NCI-H187 (cell line): ENCODE results near the gene PAX2.

Experiments used
- DNase-seq, 2 experiments: peaks; one replicate each; lab custom pipeline; 2025; lab: John Stamatoyannopoulos, UW

Gene PAX2

DNA sequence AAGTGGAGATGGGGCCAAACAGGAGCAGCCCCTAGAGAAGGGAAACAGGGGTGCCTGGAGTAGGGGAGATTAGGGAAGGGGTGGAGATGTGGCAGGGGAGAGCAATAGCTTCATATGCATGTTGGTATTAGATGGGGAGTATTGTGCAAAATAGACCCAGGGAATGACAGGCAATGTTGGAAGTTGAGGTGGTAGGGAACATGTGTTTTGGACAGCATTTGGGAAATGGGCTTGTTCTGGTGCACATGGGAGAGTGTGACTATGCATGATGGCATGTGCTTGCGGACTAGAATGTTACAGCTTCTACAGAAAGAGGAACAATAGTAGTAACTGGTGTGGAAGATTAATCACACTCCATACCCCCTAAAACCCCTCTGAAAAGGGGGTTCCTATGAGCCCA, 10.4 kb downstream of the PAX2 start:
- DNase-seq, result no peak

DNA sequence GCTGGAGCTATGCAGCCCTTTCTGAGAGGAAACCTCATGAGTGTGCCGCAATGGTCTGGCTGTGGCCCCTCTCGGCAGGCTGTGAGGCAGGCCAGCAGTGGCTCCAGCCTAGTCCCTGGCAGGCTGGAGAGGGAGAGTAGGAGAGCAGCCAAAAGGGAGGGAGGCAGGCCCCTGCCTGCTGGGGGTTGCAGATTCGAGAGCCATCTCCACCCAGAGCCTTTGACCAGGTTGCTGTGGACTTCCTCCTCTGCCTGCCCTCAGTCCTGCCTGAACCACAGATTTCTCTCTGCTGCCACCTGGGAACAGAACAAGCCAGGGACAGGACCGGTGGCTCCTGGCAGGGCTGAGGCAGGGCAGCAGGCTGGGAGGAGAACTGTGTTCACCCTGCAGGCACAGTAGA, 13.9 kb downstream of the PAX2 start:
- no peak for DNase-seq

- DNase-seq, result no peak
These were observed 15.3 kb downstream of the PAX2 start for GRCh38 chr10:100760726-100761125.

- DNase-seq, result no peak
These were observed 15.8 kb downstream of the PAX2 start for GRCh38 chr10:100761191-100761590.

GRCh38 chr10:100763043-100763747, 17.8 kb downstream of the PAX2 start:
- no peak for DNase-seq

DNA sequence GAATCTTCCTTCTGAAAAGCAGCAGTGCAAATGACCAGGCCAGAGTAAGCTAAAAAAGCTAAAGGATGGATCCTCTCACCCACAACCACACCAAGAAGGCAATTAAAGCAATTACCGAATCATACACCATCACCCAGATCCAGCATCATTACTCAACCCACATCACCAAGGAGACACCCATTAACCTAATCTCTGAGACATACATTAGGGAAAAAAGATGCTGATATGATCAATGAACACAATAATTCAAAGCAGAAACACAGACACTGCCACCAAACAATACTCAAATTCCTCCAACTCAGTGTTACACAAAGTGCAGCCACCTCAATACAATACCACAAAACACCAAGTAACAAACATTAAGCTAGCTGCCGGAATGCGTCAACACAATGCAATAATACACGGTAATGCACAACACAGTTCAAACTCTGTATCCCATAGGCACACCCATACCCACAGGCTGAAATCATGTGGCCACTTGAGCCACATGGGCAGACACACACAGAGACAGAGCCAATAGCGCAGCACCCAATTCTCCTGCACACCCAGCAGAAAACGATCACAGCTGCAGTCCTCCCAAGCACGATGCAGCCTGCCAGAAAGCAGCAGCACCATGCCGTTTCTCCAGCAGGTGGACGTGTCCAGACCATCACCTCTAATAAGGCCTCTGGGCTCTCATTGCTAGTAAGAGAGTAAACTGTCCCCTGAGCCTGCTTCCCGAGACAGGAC, 21.5 kb downstream of the PAX2 start:
- no peak for DNase-seq

GRCh38 chr10:100767422-100767775, 22.0 kb downstream of the PAX2 start:
- DNase-seq, result no peak

GRCh38 chr10:100769481-100769880, 24.1 kb downstream of the PAX2 start:
- no peak for DNase-seq

DNA sequence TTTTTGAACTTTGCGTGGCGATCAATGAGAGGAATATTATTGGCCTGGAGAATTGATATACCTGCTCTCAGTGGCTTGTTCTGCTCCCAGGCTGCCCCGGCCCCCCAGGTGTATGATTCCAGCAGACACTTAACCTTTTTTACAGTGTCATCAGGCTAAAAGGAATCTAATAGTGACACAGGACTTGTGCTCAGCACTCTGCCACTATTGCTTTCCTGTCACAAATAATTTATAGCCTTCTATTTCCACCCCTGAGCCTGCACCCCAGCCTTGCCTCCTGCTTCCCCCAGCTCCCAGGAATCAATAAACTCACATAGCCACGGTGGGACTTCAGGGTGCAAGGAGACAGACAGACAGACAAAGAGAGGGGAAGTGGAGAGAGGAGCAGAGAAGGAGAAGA, 28.3 kb downstream of the PAX2 start:
- no peak for DNase-seq

DNA sequence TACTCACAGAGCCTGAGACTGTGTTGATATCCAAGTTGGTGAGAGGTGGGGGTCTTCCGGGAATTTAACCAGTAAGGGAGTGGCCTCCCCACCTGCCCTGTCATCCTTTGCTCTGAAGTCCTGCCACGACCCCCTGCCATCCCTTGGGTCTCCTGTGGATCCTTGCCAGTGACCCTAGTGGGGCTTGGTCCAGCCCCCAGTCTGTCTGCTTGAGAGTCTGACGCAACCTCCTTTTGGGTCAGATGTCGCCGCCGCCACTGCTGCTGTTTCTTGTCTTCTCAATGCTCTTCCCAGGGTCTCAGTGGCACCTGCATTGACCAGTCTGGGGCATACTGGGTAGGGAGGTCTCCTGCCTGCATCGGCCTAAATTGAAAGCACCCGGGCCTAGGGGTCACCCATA, 28.8 kb downstream of the PAX2 start:
- no peak for DNase-seq

DNA sequence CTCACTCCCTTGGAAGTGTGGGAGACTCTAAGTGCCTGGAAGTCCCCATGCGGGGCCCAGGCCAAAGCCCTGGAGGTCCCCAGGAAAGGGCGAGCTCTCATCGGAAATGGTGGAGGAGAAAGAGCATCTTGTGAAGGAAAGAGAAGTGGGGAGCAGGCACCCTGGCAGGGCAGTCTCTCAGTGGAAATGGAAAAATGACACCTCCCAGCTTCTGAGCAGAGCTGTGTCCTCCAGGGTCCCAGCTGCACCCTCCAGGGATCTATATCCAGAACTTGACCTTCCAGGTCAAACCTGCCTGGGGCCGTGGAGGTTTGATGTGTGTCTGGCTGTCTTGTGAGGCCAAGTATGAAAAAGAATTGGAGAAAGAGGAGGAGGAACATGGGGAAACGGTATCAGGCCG, 29.5 kb downstream of the PAX2 start:
- no peak for DNase-seq

DNA sequence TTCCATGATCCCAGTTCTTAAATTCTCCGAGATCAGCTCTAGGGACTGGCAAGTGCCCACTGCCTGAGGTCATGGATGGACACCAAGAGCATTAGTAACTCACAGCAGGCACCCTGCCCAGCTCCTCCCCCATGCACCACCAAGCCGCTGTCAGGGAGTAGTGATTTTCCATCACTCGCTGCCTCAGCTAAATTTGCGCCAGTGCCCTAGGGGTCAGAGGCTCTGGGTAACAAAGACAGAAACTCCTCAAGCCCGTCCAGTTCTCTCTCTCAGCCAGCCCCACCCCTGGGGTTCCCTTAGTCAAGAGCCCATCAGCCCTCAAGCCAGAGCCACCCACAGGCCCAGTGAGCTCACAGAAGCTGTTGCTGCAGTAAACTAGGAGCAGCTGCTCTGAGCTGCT, 30.0 kb downstream of the PAX2 start:
- DNase-seq, result no peak

GRCh38 chr10:100775871-100776270, 30.5 kb downstream of the PAX2 start:
- DNase-seq, result no peak

DNA sequence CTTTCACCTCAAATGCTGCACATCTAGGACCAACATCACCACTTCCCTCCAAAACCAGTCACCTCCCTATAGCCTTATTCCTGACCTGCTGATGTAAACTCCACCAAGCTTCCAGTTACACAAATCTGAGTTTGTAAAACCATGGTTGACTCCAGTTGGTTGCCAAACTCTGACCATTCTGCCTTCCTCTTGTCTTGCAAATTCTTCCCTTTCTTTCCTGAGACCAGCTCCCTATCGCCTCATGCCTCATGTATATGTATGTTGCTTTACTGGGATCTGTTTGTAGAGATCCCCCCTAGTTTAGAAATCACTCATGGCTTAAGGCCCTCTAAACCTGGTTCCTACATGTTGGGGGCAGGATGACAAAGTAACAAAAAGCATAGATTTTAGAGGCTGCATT, 31.3 kb downstream of the PAX2 start:
- no peak for DNase-seq

DNA sequence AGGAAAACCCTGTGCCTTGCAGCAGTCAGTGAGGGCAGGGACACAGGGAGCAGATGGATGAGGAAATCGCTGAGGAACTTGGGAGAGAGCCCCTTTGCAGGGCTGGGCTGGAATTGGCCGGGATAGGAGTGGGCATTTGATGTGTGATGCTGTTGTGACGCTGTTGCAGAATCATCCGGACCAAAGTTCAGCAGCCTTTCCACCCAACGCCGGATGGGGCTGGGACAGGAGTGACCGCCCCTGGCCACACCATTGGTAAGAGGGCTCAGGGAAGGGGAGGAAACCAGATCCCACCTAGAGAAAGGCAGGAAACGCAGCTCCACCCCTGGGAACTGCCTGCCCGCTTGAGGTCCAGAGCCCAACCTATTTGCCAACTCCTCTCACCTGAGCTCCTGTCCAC, 33.9 kb downstream of the PAX2 start:
- no peak for DNase-seq

GRCh38 chr10:100780324-100780723, 34.9 kb downstream of the PAX2 start:
- DNase-seq, result no peak

DNA sequence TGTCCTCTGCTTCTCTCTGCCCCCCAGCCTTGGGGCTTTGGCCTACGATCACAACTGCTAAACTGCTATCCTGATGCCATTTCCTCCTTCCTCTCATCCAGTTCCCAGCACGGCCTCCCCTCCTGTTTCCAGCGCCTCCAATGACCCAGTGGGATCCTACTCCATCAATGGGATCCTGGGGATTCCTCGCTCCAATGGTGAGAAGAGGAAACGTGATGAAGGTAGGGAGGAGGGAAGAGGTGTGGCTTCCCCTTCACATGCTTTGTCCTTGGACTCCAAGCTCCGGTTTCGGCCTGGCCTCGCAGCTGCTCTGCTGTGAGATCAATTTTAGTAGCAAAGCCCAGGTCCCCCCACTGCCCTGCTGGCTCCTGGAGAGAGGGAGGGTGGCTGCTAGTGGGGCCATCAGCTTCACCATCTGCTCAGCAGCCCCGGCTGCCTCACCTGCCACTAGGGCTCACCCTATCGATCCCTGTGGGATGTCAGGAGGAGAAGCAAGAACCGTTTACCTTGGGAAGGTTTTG, 35.8 kb downstream of the PAX2 start:
- no peak for DNase-seq

- DNase-seq, result no peak
These were observed 37.3 kb downstream of the PAX2 start for GRCh38 chr10:100782461-100783244.

- DNase-seq, result no peak
These were observed 38.7 kb downstream of the PAX2 start for GRCh38 chr10:100784126-100784525.

- DNase-seq, result no peak
These were observed 41.2 kb downstream of the PAX2 start for GRCh38 chr10:100786591-100786990.

DNA sequence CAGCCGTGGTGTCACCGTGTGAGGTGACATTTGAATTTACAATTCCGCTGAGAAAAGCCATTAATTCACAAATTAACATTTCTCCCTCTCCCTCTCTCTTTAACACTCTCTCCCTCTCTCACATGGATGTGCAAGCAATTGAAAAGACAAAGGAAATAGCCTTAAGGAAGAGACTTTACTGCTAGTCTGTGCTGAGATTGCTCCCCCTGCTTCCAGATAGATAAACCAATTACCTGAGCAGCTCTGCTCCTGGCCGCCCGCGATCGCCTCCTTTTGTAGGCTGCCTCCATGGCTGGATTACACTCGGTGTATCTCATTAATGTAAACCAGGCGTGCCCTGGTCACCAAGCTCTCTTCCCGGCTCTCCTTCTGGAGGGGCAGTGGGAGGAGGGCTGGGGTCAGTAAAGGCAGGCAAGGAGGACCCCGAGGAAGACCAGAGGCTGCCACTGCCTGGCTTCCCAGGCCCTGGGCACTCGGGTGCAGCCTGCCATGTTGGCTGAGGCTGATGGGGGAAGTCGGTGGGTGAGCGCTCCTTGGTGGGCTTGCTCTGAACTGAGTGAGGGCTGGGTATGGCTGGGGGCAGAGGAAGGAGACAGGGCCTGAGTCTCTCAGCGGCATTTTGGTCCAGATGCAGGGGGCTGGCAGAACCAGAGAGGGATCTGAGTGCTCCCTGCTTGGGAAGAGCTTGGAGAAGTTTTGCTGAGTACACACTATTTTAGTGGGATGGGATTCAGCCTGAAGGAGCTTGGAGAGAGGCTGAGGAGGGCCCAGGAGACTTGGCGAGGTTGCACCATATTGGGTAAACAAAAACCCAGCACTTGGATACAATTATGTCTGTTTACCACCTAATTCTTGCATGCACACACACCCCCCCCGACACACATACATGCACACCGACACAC, 42.9 kb downstream of the PAX2 start:
- no peak for DNase-seq

DNA sequence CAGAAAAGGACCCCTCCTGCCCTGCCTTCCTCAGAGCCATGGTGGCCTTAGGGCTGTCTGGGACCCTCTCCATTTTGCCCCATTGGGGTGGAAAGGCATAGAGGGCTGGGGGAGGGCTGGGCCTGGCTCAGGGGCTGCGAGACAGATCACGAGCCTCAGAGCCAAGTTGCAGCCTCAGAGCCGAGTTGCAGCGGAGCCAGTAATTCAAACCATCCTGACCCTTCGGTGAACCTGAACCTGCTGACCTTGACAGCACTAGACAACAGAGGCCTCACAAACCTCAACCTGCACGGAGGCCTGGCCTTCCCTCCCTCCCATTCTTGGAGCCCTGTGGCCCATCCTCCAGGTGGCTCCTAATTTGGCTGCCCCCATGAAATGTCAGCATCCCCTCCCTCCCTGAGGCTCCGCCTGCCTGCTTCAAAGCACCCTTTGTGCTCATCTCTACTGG, 45.4 kb downstream of the PAX2 start:
- no peak for DNase-seq
